IPS-18c (cell line): ENCODE measurements around the gene ATXN3L.

Source experiments
- H3K4me3 ChIP-seq: 2 replicates; pipeline ENCODE4 v1.7.0; 2013; ENCODE audit warnings: low read depth, mild to moderate bottlenecking, low read length, moderate library complexity; ENCODE audit not compliant: insufficient read depth
- H3K9me3 ChIP-seq: one replicate; pipeline ENCODE4 v1.6.1; 2013; ENCODE audit warnings: mild to moderate bottlenecking, low read length, moderate library complexity; ENCODE audit not compliant: control insufficient read depth, insufficient read depth

The ATXN3L gene

DNA sequence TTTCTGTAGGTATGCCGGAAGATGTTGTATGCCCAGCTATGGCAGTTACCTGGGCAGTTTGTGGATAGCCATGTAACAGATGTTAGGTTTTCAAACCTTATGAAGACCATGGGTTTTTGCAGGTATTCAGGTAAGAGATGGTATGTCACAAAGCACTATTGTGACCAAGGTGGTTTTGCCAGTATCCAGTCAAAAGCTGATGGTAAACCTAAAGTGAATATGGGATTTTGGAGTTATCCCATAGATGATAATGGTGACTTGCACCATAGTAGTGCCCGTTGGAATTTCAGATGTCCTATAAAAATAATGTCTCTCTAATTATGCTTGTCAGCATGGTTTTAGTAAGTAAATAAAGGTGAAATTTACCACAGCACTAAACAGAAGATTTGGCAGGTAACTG, at the start of gene ATXN3L:
TSS of gene ATXN3L (minus strand) at position 101 of the 400 bp plus-strand sequence. CDS start 119 bp downstream, outside the sequence.
- no peak within 1 kb of the TSS for H3K4me3 ChIP-seq
- H3K9me3 ChIP-seq: no peaks in the 10 kb centered on the region

DNA sequence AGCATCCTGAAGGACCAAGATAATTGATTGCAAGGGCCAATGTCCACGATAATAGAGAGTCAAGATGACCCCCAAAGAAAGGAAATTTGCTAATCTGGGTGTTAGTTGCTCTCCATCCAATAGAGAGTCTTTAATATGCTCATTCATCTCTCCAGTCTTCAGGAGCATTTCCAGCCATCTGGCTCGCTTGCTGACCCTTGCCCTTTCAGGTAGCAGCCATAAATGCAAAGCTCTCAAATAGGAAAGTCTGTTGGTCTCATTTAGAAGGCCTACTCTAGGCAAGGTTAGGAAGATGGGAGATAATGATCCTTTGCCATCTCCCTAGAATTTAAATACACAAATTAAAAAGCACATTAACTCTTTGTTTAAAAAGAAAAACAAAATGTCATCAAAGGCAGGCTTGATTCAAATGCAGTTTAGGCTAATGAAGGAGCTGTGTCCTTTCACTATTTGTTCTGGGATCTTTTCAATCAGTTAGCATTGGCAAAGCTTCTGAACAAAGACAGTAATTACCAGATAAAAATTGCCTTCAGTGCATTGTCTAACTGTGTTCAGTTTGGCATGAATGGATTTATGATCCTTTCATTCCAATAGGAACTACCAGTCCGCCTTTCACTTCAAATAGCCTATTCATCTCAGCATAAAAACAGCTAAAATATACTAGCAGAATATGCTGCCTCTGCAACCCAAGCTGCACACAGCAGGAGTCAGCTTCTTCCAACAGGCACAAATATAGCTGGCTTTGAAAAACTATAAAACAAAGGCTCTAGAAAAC, 49.6 kb upstream of the ATXN3L start:
- H3K9me3 ChIP-seq: no peaks in the 10 kb centered on the region
- H3K4me3 ChIP-seq: no peak overlapping the region

DNA sequence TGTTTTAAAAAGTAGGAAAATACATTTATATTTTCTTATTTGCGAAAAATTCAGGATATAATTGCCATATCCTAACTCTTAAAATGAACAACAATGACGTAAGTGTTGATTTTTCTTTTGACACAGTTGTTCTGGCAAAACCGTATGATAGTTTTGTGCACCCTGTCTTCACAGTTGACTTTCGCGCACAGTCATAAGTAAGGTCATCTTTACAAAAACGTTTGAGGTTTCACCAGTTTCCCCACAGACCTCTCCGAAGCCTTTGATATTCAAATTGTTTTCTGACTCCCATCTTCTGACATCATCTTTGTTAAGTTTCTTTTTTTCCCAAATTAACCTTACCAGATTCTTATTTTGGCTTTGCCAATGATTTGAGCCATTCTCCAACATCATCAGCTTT, 48.1 kb upstream of the ATXN3L start:
- H3K4me3 ChIP-seq: no peak overlapping the region

DNA sequence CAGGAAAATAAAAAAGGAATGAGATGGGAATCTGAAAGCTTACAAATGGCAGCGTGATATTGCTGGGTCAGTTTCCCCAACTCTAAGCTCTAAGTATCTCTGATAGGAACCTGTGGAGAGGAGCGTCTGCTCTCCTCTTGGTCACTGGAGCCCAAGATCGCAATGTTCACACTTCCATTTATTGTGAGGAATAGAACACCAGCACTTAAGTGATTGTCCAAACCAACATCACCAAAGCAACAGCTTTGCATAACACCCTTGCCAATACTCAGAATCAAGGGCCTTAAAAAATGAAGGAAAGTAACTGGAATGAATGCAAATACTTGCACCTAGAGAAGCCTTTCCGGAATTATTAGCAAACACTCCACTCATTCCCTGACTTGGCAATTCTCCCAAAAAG, 46.8 kb upstream of the ATXN3L start:
- no peaks in the 10 kb centered on the region for H3K9me3 ChIP-seq
- H3K4me3 ChIP-seq: no peak overlapping the region

More for the DNA sequence above, 48.1 kb upstream of the ATXN3L start:
- no peaks in the 10 kb centered on the region for H3K9me3 ChIP-seq

DNA sequence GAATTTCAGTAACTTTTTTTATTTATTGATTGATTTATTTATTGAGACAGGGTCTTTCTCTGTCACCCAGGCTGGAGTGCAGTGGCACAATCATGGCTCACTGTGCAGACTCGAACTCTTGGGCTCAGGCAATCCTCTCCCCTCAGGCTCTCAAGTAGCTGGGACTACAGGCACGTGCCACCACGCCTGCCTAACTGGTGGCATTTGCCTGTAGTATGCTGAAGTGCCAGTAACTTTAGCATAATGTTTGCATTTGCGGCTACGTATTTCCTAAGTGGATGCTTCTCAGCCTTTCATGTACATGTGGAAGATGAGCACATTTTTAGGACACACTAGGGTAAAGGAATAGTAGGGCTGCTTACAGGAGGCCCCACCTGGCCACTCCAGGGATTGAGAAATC, 45.3 kb upstream of the ATXN3L start:
- no peak overlapping the region for H3K4me3 ChIP-seq
- H3K9me3 ChIP-seq: no peaks in the 10 kb centered on the region

DNA sequence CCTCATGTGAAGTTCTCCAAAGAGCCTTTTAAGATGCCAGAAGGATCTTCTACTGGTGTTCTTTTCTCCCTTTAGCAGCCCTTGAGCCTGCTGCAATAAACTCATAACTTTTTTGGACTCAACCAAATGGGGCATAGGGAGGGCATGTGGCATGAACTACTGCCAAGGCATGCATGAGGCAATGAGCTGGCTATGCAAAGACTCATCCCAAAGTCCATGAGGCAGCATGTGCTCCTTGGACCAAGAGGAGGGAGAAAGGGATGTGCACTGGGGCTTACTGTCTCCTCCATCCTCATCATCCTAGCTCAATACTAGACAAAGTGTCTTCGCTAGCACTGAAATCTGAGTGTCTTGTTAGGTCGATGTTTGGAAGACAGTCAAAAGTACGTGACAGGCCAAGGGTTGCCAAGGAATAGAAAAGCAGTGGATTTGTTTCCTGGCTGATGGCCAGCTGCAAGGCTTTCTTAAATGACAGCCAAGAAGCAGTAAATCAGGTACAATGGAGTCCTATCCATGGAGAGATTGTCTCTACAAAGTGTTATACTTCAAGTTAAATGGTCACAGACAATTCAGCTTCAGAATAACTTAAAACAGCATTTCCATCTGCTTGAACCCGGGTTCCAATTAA, 44.5 kb upstream of the ATXN3L start:
- Histone ChIP-seq H3K9me3 (no peaks in the 10 kb centered on the region), H3K4me3 (no peak overlapping the region)

DNA sequence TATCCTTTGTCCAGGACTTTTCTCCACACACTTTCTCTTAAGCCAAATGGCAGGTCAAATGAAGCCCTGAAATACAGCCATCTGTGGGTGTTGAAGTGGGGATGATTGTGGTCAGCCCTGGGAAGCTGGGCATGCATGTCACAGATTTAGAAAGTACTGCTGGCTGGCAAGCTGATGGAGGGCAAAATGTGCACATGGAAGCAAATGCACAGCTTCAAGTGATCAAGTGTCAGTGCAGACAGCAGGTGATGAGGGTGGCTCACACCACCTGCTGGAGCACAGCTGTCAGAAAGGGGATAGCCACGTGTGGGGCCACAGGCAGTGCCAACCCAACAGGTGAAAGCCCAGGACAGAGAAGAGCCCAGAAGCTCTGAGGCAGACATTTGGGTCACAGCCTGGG, 40.3 kb upstream of the ATXN3L start:
- H3K4me3 ChIP-seq: no peak overlapping the region
- no peaks in the 10 kb centered on the region for H3K9me3 ChIP-seq

DNA sequence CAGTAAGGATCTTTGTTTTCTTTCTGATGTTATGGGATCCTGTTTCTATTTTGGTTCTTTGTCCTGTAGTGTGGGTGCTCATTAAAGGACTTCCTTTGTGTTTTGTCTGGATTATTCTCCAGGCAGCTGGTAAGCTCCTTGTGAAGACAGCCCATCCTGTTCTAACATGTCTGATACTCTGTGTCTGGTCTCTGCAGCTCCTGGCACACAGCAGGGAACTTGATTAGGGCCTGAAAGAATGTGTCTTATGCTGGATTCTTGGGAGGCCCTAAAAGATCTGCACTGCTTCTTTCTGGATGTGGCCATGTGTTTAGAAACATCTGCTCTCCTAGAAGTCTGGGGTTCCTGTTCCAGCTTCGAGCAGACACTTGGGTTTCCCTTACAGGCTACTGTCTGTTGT, 38.1 kb upstream of the ATXN3L start:
- H3K9me3 ChIP-seq: no peaks in the 10 kb centered on the region

DNA sequence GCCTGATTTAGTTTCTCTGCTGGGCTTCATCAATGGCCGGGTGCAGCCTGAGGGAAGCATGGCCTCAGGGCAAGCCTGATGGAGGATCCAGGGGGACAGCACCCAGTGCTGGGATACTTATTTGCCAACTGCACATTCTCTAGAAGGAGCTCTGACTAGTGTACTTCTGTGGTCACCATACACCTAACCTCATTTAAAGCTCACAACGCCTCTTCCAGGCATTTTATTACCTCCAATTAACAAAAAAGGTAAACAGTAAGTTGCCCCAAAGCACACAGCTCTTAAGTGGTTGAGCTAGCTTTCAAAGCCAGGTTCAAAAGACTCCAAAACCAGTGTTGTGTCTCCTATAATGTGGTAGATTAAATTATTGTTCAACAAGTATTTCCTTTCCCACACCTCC, 26.8 kb upstream of the ATXN3L start:
- Histone ChIP-seq H3K9me3 (peaks cover 2% of the 10 kb centered on the region), H3K4me3 (no peak overlapping the region)

More for the DNA sequence above, 38.1 kb upstream of the ATXN3L start:
- H3K4me3 ChIP-seq: no peak overlapping the region

DNA sequence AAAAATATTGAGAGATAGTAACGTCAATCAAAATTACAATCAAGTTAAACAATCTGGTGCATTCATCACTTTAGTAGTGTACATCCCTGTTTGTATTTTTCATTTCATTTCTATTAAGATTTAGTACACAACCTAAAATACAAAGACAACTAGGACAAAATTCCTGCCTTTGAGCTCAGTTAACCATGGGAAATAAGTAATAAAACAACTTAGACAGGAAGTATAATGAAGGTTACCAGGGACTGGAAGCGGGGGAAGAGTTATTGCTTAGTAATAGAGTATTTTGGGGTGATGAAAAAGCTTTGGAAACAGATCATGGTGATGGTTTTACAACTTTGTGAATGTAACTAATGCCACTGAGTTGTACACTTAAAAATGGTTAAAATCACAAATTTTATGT, 25.6 kb upstream of the ATXN3L start:
- Histone ChIP-seq H3K9me3 (peaks cover 2% of the 10 kb centered on the region), H3K4me3 (no peak overlapping the region)

DNA sequence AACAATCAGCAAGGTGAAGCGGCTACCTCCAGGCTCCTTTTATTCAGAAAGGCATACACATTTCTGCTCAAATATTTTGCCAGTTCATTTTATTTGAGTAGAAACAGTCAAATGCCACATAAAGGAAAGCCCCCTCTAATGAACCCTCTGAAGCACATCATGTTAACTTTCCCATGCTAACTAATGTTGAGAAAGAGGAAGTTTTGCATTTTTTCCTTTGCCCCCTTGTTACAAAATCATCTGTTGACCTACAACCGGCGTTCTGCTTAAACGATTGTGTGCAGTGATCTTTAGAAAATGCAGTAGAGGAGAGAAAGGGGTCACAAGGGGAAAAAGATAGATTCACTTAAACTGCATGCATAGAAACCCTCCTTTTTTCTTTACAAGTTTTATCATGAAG, 25.2 kb upstream of the ATXN3L start:
- no peak overlapping the region for H3K4me3 ChIP-seq
- H3K9me3 ChIP-seq: peaks cover 2% of the 10 kb centered on the region

DNA sequence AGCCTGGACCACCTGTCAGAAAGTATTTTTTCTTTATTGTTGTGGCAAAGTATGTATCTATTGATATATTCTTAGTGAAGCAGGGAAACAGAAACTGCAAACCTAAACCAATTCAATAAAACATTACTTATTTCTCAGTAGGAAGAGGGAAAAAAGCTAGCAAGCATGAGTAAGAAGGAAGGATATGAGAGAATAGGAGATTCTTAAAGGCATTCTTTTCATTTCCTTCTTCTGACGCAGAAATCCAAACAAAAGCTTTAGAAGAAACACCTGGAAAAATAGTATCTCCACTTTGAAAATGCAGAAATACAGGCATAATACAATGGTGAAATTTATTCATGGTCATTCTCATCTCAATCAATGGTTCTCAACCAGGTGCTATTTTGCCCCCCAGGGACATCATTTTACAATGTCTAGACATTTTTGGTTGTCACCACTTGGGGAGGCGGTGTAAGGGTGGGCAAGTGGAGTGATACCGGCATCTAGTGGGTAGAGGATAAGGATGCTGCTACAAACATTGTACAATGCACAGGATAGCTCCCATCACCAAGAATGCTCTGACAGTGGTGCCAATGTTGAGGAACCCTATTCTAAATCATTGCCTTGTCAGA, 21.7 kb upstream of the ATXN3L start:
- Histone ChIP-seq H3K4me3 (no peak overlapping the region), H3K9me3 (peaks cover 4% of the 10 kb centered on the region)

DNA sequence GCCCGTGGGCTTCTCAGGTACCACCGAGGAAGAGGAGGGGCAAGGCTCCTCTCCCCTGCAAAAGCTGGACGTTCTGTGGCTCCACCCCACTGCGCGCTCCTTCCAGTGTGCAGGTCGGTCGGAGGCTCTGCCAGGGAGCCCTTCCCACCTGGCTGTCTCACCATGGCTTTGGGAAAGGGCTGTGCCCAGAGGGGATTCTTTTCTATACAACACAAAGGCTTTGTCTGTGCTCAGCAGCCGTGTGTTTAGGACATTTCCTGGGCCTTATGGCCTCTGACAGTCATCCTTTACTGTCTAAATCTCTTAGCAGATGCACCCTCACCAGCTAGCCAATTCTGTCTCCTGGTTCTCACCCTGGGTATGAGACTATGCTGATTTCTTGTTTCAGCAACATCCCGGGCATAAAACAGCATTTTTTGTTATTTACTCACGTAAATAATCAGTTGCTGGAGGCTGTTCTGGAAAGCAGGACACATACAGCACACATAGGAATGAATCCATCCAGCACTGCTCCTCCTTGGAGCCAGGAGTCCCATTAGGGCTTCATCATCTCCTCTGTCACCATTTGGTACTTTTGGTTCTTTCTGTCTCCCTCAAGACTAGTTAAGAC, 20.4 kb upstream of the ATXN3L start:
- H3K9me3 ChIP-seq: peaks cover 4% of the 10 kb centered on the region
- no peak overlapping the region for H3K4me3 ChIP-seq

DNA sequence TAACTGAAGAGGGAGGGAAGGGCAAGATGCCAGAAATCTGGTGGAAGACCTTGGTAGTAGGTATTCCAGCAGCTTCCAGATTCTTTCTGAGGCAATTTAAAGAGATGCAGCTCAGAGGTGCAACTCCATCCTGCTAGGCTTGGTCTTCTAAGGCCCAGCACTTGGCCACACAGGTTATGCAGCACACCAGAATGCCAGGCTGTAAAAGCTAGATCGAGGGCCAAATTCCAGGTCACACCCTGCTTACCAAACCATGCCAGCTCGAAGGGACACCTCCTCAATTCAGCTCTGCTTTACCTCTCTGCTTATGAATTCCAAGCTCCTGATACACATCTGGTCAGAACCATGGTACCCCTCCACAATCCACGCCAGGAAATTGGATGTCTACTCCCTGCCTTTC, 19.8 kb upstream of the ATXN3L start:
- H3K4me3 ChIP-seq: no peak overlapping the region
- H3K9me3 ChIP-seq: peaks cover 4% of the 10 kb centered on the region

DNA sequence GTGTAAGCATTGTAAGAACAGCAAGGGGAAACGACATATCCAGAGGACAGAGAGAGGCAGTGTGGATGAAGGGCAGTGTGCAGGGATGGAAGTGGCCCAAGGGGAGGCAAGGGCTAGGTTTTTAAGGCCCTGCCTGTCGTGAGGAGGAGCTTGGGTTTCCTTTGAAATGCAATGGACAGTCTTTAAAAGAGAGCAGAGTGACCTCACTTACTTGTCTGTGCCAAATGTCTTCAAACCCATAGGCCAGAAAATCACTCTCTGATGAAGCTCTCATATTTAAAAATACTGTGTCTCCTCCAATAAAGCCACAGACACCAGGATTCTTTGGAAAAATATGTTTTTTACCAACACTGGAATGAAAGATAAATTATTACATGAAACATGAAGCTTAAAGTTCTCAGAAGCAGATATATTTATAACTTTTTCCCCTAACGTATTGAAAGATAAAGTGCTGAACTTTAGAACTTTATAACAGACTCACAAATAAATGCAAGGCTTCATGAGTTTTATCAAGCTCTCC, 19.2 kb upstream of the ATXN3L start:
- H3K4me3 ChIP-seq: no peak overlapping the region
- peaks cover 4% of the 10 kb centered on the region for H3K9me3 ChIP-seq

DNA sequence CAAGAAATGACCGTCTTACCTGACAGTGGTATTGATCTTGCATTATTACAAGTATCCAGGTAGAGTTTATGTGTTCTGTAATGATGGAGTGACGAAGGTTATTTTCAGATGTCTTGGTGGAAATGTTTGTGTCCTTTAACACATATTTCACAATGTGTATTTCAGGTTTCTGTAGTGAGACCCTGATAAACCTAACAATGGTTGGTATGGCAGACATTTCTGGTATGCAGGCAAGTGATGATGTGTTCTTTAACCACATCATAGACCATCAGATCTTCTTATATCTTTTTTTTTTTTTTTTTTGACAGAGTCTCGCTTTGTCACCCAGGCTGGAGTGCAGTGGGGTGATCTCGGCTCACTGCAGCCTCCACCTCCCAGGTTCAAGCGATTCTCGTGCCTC, 14.6 kb upstream of the ATXN3L start:
- peaks cover 4% of the 10 kb centered on the region for H3K9me3 ChIP-seq
- H3K4me3 ChIP-seq: no peak overlapping the region

DNA sequence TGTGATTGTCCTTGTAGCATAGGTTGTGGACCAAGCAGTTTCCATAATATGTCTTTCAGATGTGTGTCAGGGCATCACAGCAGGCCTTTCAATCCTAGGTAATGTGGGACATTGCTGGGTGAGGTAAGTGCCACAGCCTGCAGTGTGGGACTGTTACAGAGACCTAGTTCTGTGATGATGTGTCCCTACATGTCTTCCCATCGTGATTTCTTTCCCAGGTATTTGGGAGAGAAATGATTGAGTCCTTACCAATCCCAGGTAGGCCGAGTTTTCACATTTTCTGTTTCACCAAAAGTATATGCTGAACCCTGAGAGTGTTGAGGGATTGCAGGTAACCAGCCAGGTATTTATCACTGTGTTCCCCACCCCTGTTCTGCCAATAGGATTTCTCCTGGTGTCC, 10.6 kb upstream of the ATXN3L start:
- no peaks in the 10 kb centered on the region for H3K9me3 ChIP-seq
- no peak overlapping the region for H3K4me3 ChIP-seq

DNA sequence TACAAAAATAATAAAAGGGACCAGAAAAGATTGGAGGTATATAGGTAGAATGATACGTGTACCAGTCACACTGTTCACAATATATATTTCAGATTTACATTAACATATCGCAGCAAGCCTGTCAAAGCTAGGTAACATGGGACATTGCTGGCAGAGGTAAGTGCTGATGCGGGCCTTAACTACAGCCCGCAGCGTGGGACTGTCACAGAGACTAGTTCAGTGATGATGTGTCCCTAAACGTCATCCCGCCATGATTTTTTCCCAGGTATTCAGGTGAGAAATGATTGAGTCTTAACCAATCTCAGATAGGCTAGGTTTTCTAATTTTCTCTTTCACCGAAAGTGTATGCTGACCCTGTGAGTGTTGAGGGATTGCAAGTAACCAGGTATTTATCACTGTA, 7.8 kb upstream of the ATXN3L start:
- Histone ChIP-seq H3K4me3 (no peak overlapping the region), H3K9me3 (no peaks in the 10 kb centered on the region)
